PFSK-1 (cell line): Measurements from ENCODE around the gene RBMS3.

Source experiments
- FOXP2 ChIP-seq: optimal IDR thresholded peaks from 2 replicates; pipeline ENCODE3; 2011; ENCODE audit warnings: borderline replicate concordance, control low read depth, inconsistent platforms; ENCODE audit not compliant: insufficient read depth; ENCODE audit errors: extremely low read length, extremely low read depth
- POLR2AphosphoS5 ChIP-seq: IDR thresholded peaks from 2 replicates; pipeline ENCODE4 v1.6.1; 2012; ENCODE audit warnings: low read depth, mild to moderate bottlenecking, control low read depth, low read length, moderate library complexity
- REST ChIP-seq, 2 experiments: IDR thresholded peaks; 2 replicates each; pipeline versions ENCODE4 v1.6.1 to v1.8.0; 2011 to 2012; ENCODE audit warnings: low read depth in 2 of 2, low read length in 2 of 2, control low read depth in 1 of 2, inconsistent platforms in 1 of 2, mild to moderate bottlenecking in 1 of 2, moderate library complexity in 1 of 2; ENCODE audit not compliant: insufficient read depth in 1 of 2
- SIN3A ChIP-seq: IDR thresholded peaks from 2 replicates; pipeline ENCODE4 v1.6.1; 2012; ENCODE audit warnings: mild to moderate bottlenecking, low read length, moderate library complexity, borderline replicate concordance; ENCODE audit not compliant: insufficient read depth
- TAF1 ChIP-seq: IDR thresholded peaks from 2 replicates; pipeline ENCODE4 v1.6.1; 2012; ENCODE audit warnings: low read length, control low read depth, borderline replicate concordance; ENCODE audit not compliant: insufficient read depth

RBMS3 gene

GRCh38 chr3:29293421-29293820 lies 12.6 kb downstream of the RBMS3 start:
- TF ChIP-seq FOXP2 (no peak), SIN3A (no peak), TAF1 (no peak), POLR2AphosphoS5 (no peak), REST (IDR thresholded peaks at IDR 0.05; ENCODE audit: insufficient read depth in 1 of 2, low read depth in 2 of 2, low read length in 2 of 2) (no peak)

GRCh38 chr3:29297998-29298397 lies 17.1 kb downstream of the RBMS3 start:
- TF ChIP-seq TAF1 = no peak
- no peak for TF ChIP-seq REST (IDR thresholded peaks at IDR 0.05; ENCODE audit: insufficient read depth in 1 of 2, low read depth in 2 of 2, low read length in 2 of 2)
- no peak for TF ChIP-seq SIN3A
- no peak for TF ChIP-seq FOXP2
- TF ChIP-seq POLR2AphosphoS5 = no peak

GRCh38 chr3:29301332-29302019 lies 20.6 kb downstream of the RBMS3 start:
- TF ChIP-seq SIN3A = no peak
- no peak for TF ChIP-seq POLR2AphosphoS5
- no peak for TF ChIP-seq FOXP2
- no peak for TF ChIP-seq REST (IDR thresholded peaks at IDR 0.05; ENCODE audit: insufficient read depth in 1 of 2, low read depth in 2 of 2, low read length in 2 of 2)
- TF ChIP-seq TAF1 = no peak

- TF ChIP-seq POLR2AphosphoS5 (no peak), SIN3A (no peak), FOXP2 (no peak), REST (IDR thresholded peaks at IDR 0.05; ENCODE audit: insufficient read depth in 1 of 2, low read depth in 2 of 2, low read length in 2 of 2) (no peak), TAF1 (no peak)
Observed at GRCh38 chr3:29302619-29303018, 21.7 kb downstream of the RBMS3 start.

- TF ChIP-seq POLR2AphosphoS5 = no peak
- no peak for TF ChIP-seq FOXP2
- no peak for TF ChIP-seq SIN3A
- TF ChIP-seq TAF1 = no peak
- no peak for TF ChIP-seq REST (IDR thresholded peaks at IDR 0.05; ENCODE audit: insufficient read depth in 1 of 2, low read depth in 2 of 2, low read length in 2 of 2)
Observed at GRCh38 chr3:29307295-29307694, 26.4 kb downstream of the RBMS3 start.
